Panc1 (cell line): ENCODE measurements around the gene FLYWCH2. TPM values are rescaled to one million over a fixed set of nuclear protein-coding genes. Genes with fewer than 3 reads are reported as not detected.

ENCODE experiments used
- ATAC-seq: fragments of 200-7000 bp; cut with Tn5 transposase; 2 replicates; pipeline ENCODE4 v1.9.1; 2020; ENCODE audit warnings: mild to moderate bottlenecking, moderate library complexity
- BruUV-seq: library from RNA; stranded (reverse); fragments of 400-500 nt; replicated peaks from 2 replicates; lab custom pipeline; 2021; lab: Mats Ljungman, UMichigan
- CTCF ChIA-PET: fragments of 300-600 bp; sonication (Branson Sonifier 250); formaldehyde crosslinking; loops from one replicate; lab custom pipeline; 2022; ENCODE audit warnings: antibody characterized with exemption; lab: Charles Lee
- POLR2A ChIA-PET: fragments of 300-600 bp; sonication (Branson Sonifier 250); formaldehyde crosslinking; loops from one replicate; lab custom pipeline; 2022; ENCODE audit warnings: antibody characterized with exemption; lab: Charles Lee
- DNase-seq: peaks from one replicate; pipeline ENCODE4 v3.0.0-alpha.2; 2010; ENCODE audit warnings: low read depth, low spot score
- H3K27ac ChIP-seq: 2 replicates; pipeline ENCODE4 v1.5.1; 2011; ENCODE audit warnings: mild to moderate bottlenecking, low read length, inconsistent platforms
- H3K27me3 ChIP-seq: fragments of 200-500 bp; sonication (Bioruptor generic); 2 replicates; pipeline ENCODE4 v1.6.0; 2014; ENCODE audit warnings: low read length, inconsistent platforms; ENCODE audit not compliant: control insufficient read depth, insufficient read depth
- H3K36me3 ChIP-seq: fragments of 200-500 bp; sonication (Bioruptor generic); 2 replicates; pipeline ENCODE4 v1.5.1; 2014; ENCODE audit warnings: inconsistent platforms, mild to moderate bottlenecking, low read length, moderate library complexity; ENCODE audit not compliant: control insufficient read depth, insufficient read depth
- H3K4me1 ChIP-seq: 2 replicates; pipeline ENCODE4 v1.5.1; 2011; ENCODE audit warnings: inconsistent platforms, mild to moderate bottlenecking, low read length, moderate library complexity; ENCODE audit not compliant: control insufficient read depth, insufficient read depth
- H3K4me3 ChIP-seq, 2 experiments: 2 replicates each; pipeline ENCODE4 v1.5.1; 2011 to 2012; ENCODE audit warnings: low read depth in 2 of 2, low read length in 2 of 2, mild to moderate bottlenecking in 2 of 2, inconsistent platforms in 1 of 2, moderate library complexity in 1 of 2
- H3K9me3 ChIP-seq: fragments of 200-500 bp; sonication (Bioruptor generic); 2 replicates; pipeline ENCODE4 v1.5.1; 2014; ENCODE audit warnings: low read depth, mild to moderate bottlenecking, inconsistent platforms, low read length, moderate library complexity; ENCODE audit not compliant: control insufficient read depth, insufficient read depth
- CTCF ChIP-seq: fragments of 450-650 bp; IDR thresholded peaks from 2 replicates; pipeline ENCODE4 v1.5.1; 2017; ENCODE audit warnings: mild to moderate bottlenecking
- POLR2AphosphoS5 ChIP-seq: IDR thresholded peaks from 2 replicates; pipeline ENCODE4 v1.6.1; 2012; ENCODE audit warnings: mild to moderate bottlenecking, low read depth, low read length, moderate library complexity
- REST ChIP-seq, 2 experiments: IDR thresholded peaks; 2 replicates each; pipeline ENCODE4 v1.6.1; 2011 to 2012; ENCODE audit warnings: low read depth in 2 of 2, control low read depth in 1 of 2, low read length in 1 of 2, mild to moderate bottlenecking in 1 of 2, moderate library complexity in 1 of 2; ENCODE audit not compliant: insufficient read depth in 1 of 2
- SIN3A ChIP-seq: IDR thresholded peaks from 2 replicates; pipeline ENCODE4 v1.6.1; 2012; ENCODE audit warnings: low read depth, mild to moderate bottlenecking, low read length, moderate library complexity, borderline replicate concordance; ENCODE audit not compliant: insufficient read depth
- TCF7L2 ChIP-seq: IDR thresholded peaks from 2 replicates; pipeline ENCODE4 v1.6.1; 2011; ENCODE audit warnings: mild to moderate bottlenecking, low read depth, low read length, inconsistent platforms
- in situ Hi-C: cut with HindIII; loops from 2 replicates; pipeline ENCODE4 v1.10.0; 2016; ENCODE audit warnings: low sequenced_read_pairs, low pct_unique_long_range_greater_than_20kb
- intact Hi-C: fragments of 100-400 bp; cut with micrococcal nuclease; formaldehyde crosslinking; loops from one replicate; pipeline ENCODE4 v1.10.0; 2022; ENCODE audit not compliant: unreplicated experiment
- total RNA-seq: library from RNA; stranded (reverse); gene quantifications from one replicate; pipeline ENCODE4 v1.2.1, GENCODE V29; 2021; ENCODE audit not compliant: unreplicated experiment

FLYWCH2 gene
- total RNA-seq, 1 experiment from 2014 or later, result 77.3 TPM

- in situ Hi-C loops, result no loop called here
- H3K36me3 ChIP-seq, result no peaks in the 10 kb centered on the region
- peak overlapping the region; percentile 2 to 33; a peak in 2 of 4 replicates for H3K4me3 ChIP-seq
- H3K27me3 ChIP-seq, result no peaks in the 10 kb centered on the region
- TF ChIP-seq POLR2AphosphoS5 (no peak), REST (IDR thresholded peaks at IDR 0.05; ENCODE audit: insufficient read depth in 1 of 2, low read depth in 2 of 2, low read length in 1 of 2) (no peak), TCF7L2 (no peak), CTCF (0 out of 2 replicates have a peak, but pooled peaks have one; percentile 44), SIN3A (no peak)
- BruUV-seq, result no TSS peak
- peaks cover 16% of the 10 kb centered on the region; the same call in 1 of the 2 replicates for H3K4me1 ChIP-seq
- DNase-seq (no peak), ATAC-seq (no peak; the same call in 1 of the 2 replicates)
- CTCF ChIA-PET, result interaction anchor here (0.6 kb wide), 3 partner anchors 31 to 1494 kb away, joined by 6 to 11 read pairs (median 8); no protein-coding TSS in a partner anchor
- H3K27ac ChIP-seq, result peak overlapping the region; percentile 44
- POLR2A ChIA-PET, result interaction anchor here (0.6 kb wide), 2 partner anchors 101 to 158 kb away, joined by 3 to 7 read pairs; no protein-coding TSS in a partner anchor
- H3K9me3 ChIP-seq, result no peaks in the 10 kb centered on the region
- intact Hi-C loops, result no loop called here
Measured at GRCh38 chr16:2874032-2874911, 8.7 kb upstream of the FLYWCH2 start.

GRCh38 chr16:2874912-2875362 is 8.1 kb upstream of the FLYWCH2 start:
- Histone ChIP-seq H3K4me3 (peak overlapping the region in 1 of 2 experiments; percentile 33; a peak in 1 of 4 replicates), H3K9me3 (peaks cover 5% of the 10 kb centered on the region; the same call in 1 of the 2 replicates), H3K27me3 (no peaks in the 10 kb centered on the region), H3K36me3 (no peaks in the 10 kb centered on the region), H3K27ac (no peak overlapping the region; the same call in 1 of the 2 replicates), H3K4me1 (peaks cover 11% of the 10 kb centered on the region; the same call in 1 of the 2 replicates)
- intact Hi-C loops (no loop called here), in situ Hi-C loops (no loop called here)
- TF ChIP-seq SIN3A (no peak), CTCF (peak; percentile 99), REST (IDR thresholded peaks at IDR 0.05; ENCODE audit: insufficient read depth in 1 of 2, low read depth in 2 of 2, low read length in 1 of 2) (no peak), TCF7L2 (no peak), POLR2AphosphoS5 (peak; percentile 32; the same call in 1 of the 2 replicates)
- ChIA-PET POLR2A (interaction anchor here (0.6 kb wide), 2 partner anchors 101 to 158 kb away, joined by 3 to 7 read pairs; no protein-coding TSS in a partner anchor), CTCF (interaction anchor here (0.5 to 0.6 kb wide), 4 partner anchors 31 to 1494 kb away, joined by 3 to 11 read pairs (median 7); no protein-coding TSS in a partner anchor)
- no TSS peak for BruUV-seq
- DNase-seq (no peak), ATAC-seq (peak; percentile 99)
